ENCODE measurements around the gene ASPG. TPM values are rescaled to one million over a fixed set of nuclear protein-coding genes. Genes with fewer than 3 reads are reported as not detected.

ASPG gene
- total RNA-seq, 1 experiment from 2014 or later = 3.4 TPM

GRCh38 chr14:104115691-104116287, 30.3 kb downstream of the ASPG start:
- POLR2A ChIA-PET = no interaction called here
- H3K9me3 Mint-ChIP-seq = no peaks in the 10 kb centered on the region
- H3K4me1 Mint-ChIP-seq = no peaks in the 10 kb centered on the region
- no peaks in the 10 kb centered on the region for H3K36me3 Mint-ChIP-seq
- peak overlapping the region; percentile 14; the same call in 1 of the 2 replicates for H3K4me3 Mint-ChIP-seq
- CTCF ChIA-PET = interaction anchor here (0.6 to 3.2 kb wide), 4 partner anchors 19 to 38 kb away, joined by 3 to 13 read pairs (median 6); no protein-coding TSS in a partner anchor
- no peak overlapping the region for H3K27ac Mint-ChIP-seq
- DNase-seq (ENCODE audit: low spot score) (no peak), ATAC-seq (no peak)
- peaks cover 26% of the 10 kb centered on the region for H3K27me3 Mint-ChIP-seq (ENCODE audit: low read depth)
- TF ChIP-seq GTF2I (CRISPR knock-in tag; conservative IDR thresholded peaks at IDR 0.05) = no peak
- TF ChIP-seq CBFB (CRISPR knock-in tag; IDR thresholded peaks at IDR 0.05; ENCODE audit: low read depth) = no peak
- TF ChIP-seq ZNF219 (CRISPR knock-in tag; IDR thresholded peaks at IDR 0.05; ENCODE audit: borderline replicate concordance) = no peak
- TF ChIP-seq ZNF423 (CRISPR knock-in tag; IDR thresholded peaks at IDR 0.05) = no peak
- no peak for TF ChIP-seq TEAD4 (CRISPR knock-in tag; IDR thresholded peaks at IDR 0.05)
- no peak for TF ChIP-seq NFATC4 (CRISPR knock-in tag; IDR thresholded peaks at IDR 0.05)
- no peak for TF ChIP-seq GRHL2 (CRISPR knock-in tag; IDR thresholded peaks at IDR 0.05; ENCODE audit: insufficient replicate concordance, severe bottlenecking)
- TF ChIP-seq HMGA2 (CRISPR knock-in tag; IDR thresholded peaks at IDR 0.05) = no peak
- no peak for TF ChIP-seq ZNF416 (CRISPR knock-in tag; IDR thresholded peaks at IDR 0.05)
- no peak for TF ChIP-seq OVOL2 (CRISPR knock-in tag; IDR thresholded peaks at IDR 0.05; ENCODE audit: borderline replicate concordance)
- TF ChIP-seq ZBTB43 (CRISPR knock-in tag; IDR thresholded peaks at IDR 0.05) = no peak
- no peak for TF ChIP-seq EMX1 (CRISPR knock-in tag; IDR thresholded peaks at IDR 0.05)
- TF ChIP-seq, protein P1, sequence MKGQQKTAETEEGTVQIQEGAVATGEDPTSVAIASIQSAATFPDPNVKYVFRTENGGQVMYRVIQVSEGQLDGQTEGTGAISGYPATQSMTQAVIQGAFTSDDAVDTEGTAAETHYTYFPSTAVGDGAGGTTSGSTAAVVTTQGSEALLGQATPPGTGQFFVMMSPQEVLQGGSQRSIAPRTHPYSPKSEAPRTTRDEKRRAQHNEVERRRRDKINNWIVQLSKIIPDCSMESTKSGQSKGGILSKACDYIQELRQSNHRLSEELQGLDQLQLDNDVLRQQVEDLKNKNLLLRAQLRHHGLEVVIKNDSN (CRISPR knock-in tag; IDR thresholded peaks at IDR 0.05) = no peak
- TF ChIP-seq, protein P2, sequence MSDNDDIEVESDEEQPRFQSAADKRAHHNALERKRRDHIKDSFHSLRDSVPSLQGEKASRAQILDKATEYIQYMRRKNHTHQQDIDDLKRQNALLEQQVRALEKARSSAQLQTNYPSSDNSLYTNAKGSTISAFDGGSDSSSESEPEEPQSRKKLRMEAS (CRISPR knock-in tag; IDR thresholded peaks at IDR 0.05) = no peak
- TF ChIP-seq GABPB1 (CRISPR knock-in tag; IDR thresholded peaks at IDR 0.05) = no peak
- TF ChIP-seq ATF2 (CRISPR knock-in tag; IDR thresholded peaks at IDR 0.05; ENCODE audit: borderline replicate concordance, low read depth) = no peak
- TF ChIP-seq ZNF121 (CRISPR knock-in tag; IDR thresholded peaks at IDR 0.05) = no peak
- no peak for TF ChIP-seq E2F5 (CRISPR knock-in tag; IDR thresholded peaks at IDR 0.05)
- no peak for TF ChIP-seq E2F1 (CRISPR knock-in tag; IDR thresholded peaks at IDR 0.05)
- no peak for TF ChIP-seq CREM (CRISPR knock-in tag; IDR thresholded peaks at IDR 0.05)

DNA sequence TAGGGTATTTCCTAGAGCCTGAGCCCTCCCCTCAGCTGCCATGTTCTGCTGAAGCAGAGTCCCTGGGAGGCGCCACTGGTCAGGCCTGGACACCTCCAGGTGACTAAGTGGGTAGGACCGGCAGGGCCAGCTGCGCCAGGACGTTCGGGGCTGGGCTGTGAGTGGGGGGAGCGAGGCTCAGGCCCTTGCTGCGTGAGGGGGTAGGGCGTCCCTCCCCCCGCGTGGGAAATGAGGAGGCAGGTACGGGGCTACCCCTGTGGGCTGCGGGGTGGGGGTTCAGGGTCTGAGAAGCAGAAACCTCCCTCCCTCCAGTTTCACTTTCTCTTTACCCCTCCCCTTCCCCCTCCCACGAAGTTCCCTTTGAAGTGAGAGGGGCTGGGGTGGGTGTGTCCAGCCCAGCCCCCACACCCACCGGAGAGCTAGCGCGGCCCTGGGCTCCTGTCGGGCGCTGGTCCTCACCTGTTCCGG, 30.8 kb downstream of the ASPG start:
- Mint-ChIP-seq H3K36me3 (no peaks in the 10 kb centered on the region), H3K4me1 (no peaks in the 10 kb centered on the region), H3K4me3 (peak overlapping the region; percentile 46; the same call in 1 of the 2 replicates), H3K9me3 (no peaks in the 10 kb centered on the region), H3K27ac (no peak overlapping the region), H3K27me3 (ENCODE audit: low read depth) (peaks cover 26% of the 10 kb centered on the region)
- POLR2A ChIA-PET = no interaction called here
- TF ChIP-seq ZNF281 (CRISPR knock-in tag; IDR thresholded peaks at IDR 0.05) = no peak
- no peak for TF ChIP-seq ZNF317 (CRISPR knock-in tag; IDR thresholded peaks at IDR 0.05; ENCODE audit: borderline replicate concordance, low read depth)
- TF ChIP-seq IRF2 (CRISPR knock-in tag; IDR thresholded peaks at IDR 0.05; ENCODE audit: borderline replicate concordance, low read depth) = no peak
- no peak for TF ChIP-seq HMGA2 (CRISPR knock-in tag; IDR thresholded peaks at IDR 0.05)
- TF ChIP-seq CBFB (CRISPR knock-in tag; IDR thresholded peaks at IDR 0.05; ENCODE audit: low read depth) = no peak
- TF ChIP-seq NR3C1 (CRISPR knock-in tag; conservative IDR thresholded peaks at IDR 0.05; ENCODE audit: low read depth) = no peak
- no peak for TF ChIP-seq ZNF232 (CRISPR knock-in tag; IDR thresholded peaks at IDR 0.05)
- TF ChIP-seq, protein P3, sequence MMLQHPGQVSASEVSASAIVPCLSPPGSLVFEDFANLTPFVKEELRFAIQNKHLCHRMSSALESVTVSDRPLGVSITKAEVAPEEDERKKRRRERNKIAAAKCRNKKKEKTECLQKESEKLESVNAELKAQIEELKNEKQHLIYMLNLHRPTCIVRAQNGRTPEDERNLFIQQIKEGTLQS (CRISPR knock-in tag; conservative IDR thresholded peaks at IDR 0.05) = no peak
- no peak for TF ChIP-seq ZNF416 (CRISPR knock-in tag; IDR thresholded peaks at IDR 0.05)
- ATAC-seq (peak; percentile 6; the same call in 1 of the 2 replicates), DNase-seq (ENCODE audit: low spot score) (peak; percentile 24)
- CTCF ChIA-PET = interaction anchor here (1.2 to 3.2 kb wide), 4 partner anchors 21 to 39 kb away, joined by 3 to 13 read pairs (median 6); no protein-coding TSS in a partner anchor
